Activated CD4-positive, alpha-beta memory T cell treated with anti-CD3 and anti-CD28 coated beads, Interleukin-2, amount 10 ng/mL, durations not matched to agents 7 days and 5 days (primary cell): ENCODE results near the gene VWA3A. TPM values are rescaled to one million over a fixed set of nuclear protein-coding genes. Genes with fewer than 3 reads are reported as not detected.
A peak's percentile ranks its signal among the peaks of the same experiment; 100 is the strongest.
"Not testable (repeated sequence)": the region's sequence is repeated elsewhere in the genome, so short reads cannot be mapped to it uniquely, and the experiment has no call there.

Experiments used
- CTCF ChIA-PET: fragments of 350-600 bp; sonication (Branson Sonifier 250); formaldehyde crosslinking; loops from one replicate; lab custom pipeline; 2021; ENCODE audit warnings: antibody characterized with exemption, inconsistent platforms; lab: Charles Lee
- POLR2A ChIA-PET: fragments of 350-600 bp; sonication (Branson Sonifier 250); formaldehyde crosslinking; loops from one replicate; lab custom pipeline; 2021; ENCODE audit warnings: antibody characterized with exemption; lab: Charles Lee
- DNase-seq: peaks from one replicate; pipeline ENCODE4 v3.0.0-alpha.2; 2020
- H3K27ac Mint-ChIP-seq: one replicate; pipeline ENCODE4 v1.8.0; 2021; ENCODE audit warnings: mild to moderate bottlenecking, mixed read lengths
- H3K27me3 Mint-ChIP-seq: one replicate; pipeline ENCODE4 v1.8.0; 2021; ENCODE audit warnings: mixed read lengths
- H3K36me3 Mint-ChIP-seq: one replicate; pipeline ENCODE4 v1.8.0; 2021; ENCODE audit warnings: low read depth, mixed read lengths
- H3K4me1 Mint-ChIP-seq: one replicate; pipeline ENCODE4 v1.8.0; 2021; ENCODE audit warnings: mixed read lengths
- H3K4me3 Mint-ChIP-seq: one replicate; pipeline ENCODE4 v1.8.0; 2021; ENCODE audit warnings: mild to moderate bottlenecking, mixed read lengths
- H3K9me3 Mint-ChIP-seq: one replicate; pipeline ENCODE4 v1.8.0; 2021; ENCODE audit warnings: mixed read lengths
- total RNA-seq, 2 experiments: library from RNA; stranded (reverse); gene quantifications; one replicate each; pipeline ENCODE4 v1.2.3, GENCODE V29; 2021

Gene VWA3A
- total RNA-seq, 2 experiments from 2014 or later = 0.18 TPM; not detected in 1

- no peaks in the 10 kb centered on the region for H3K9me3 Mint-ChIP-seq
- ChIA-PET POLR2A (interaction anchor here (0.7 to 5.8 kb wide), 15 partner anchors 11 to 1292 kb away, joined by 3 to 71 read pairs (median 6); partner anchors contain the start of genes DCUN1D3, EEF2K, MOSMO and POLR3E), CTCF (interaction anchor here (1.3 to 14.1 kb wide), 4 partner anchors 12 to 126 kb away, joined by 3 to 183 read pairs (median 8); partner anchors contain the start of genes EEF2K and POLR3E)
- peaks cover 1% of the 10 kb centered on the region for H3K27me3 Mint-ChIP-seq
- H3K36me3 Mint-ChIP-seq = peaks cover 12% of the 10 kb centered on the region
- peaks cover 62% of the 10 kb centered on the region for H3K4me1 Mint-ChIP-seq
- peak overlapping the region; percentile 99 for H3K27ac Mint-ChIP-seq
- H3K4me3 Mint-ChIP-seq = peak overlapping the region; percentile 87
- peak; percentile 87 for DNase-seq
These were observed 100.1 kb downstream of the VWA3A start for GRCh38 chr16:22192261-22193062.

GRCh38 chr16:22193063-22193411, 100.7 kb downstream of the VWA3A start:
- Mint-ChIP-seq H3K36me3 (peaks cover 12% of the 10 kb centered on the region), H3K4me1 (peaks cover 62% of the 10 kb centered on the region), H3K27me3 (peaks cover 1% of the 10 kb centered on the region), H3K27ac (peak overlapping the region; percentile 99), H3K4me3 (no peak overlapping the region), H3K9me3 (no peaks in the 10 kb centered on the region)
- DNase-seq = no peak
- ChIA-PET POLR2A (interaction anchor here (1.7 to 5.8 kb wide), 5 partner anchors 14 to 184 kb away, joined by 8 to 71 read pairs (median 40); partner anchors contain the start of genes EEF2K, MOSMO and POLR3E), CTCF (interaction anchor here (14.1 kb wide), 1 partner anchor 105 kb away, joined by 183 read pairs; the partner anchor contains the start of gene POLR3E)

GRCh38 chr16:22194707-22195444, 102.5 kb downstream of the VWA3A start:
- peaks cover 51% of the 10 kb centered on the region for H3K4me1 Mint-ChIP-seq
- H3K4me3 Mint-ChIP-seq = peak overlapping the region; percentile 82
- peaks cover 12% of the 10 kb centered on the region for H3K36me3 Mint-ChIP-seq
- DNase-seq = no peak
- H3K9me3 Mint-ChIP-seq = no peaks in the 10 kb centered on the region
- peaks cover 1% of the 10 kb centered on the region for H3K27me3 Mint-ChIP-seq
- H3K27ac Mint-ChIP-seq = peak overlapping the region; percentile 86
- POLR2A ChIA-PET = interaction anchor here (1.1 to 2.3 kb wide), 3 partner anchors 12 to 103 kb away, joined by 3 to 14 read pairs (median 3); partner anchors contain the start of genes EEF2K and POLR3E
- CTCF ChIA-PET = interaction anchor here (0.6 to 14.1 kb wide), 5 partner anchors 10 to 164 kb away, joined by 3 to 183 read pairs (median 10); partner anchors contain the start of genes EEF2K and POLR3E

- ChIA-PET CTCF (interaction anchor here (0.6 to 14.1 kb wide), 5 partner anchors 10 to 163 kb away, joined by 3 to 183 read pairs (median 10); partner anchors contain the start of genes EEF2K and POLR3E), POLR2A (interaction anchor here (1.1 to 2.3 kb wide), 3 partner anchors 11 to 102 kb away, joined by 3 to 14 read pairs (median 3); partner anchors contain the start of genes EEF2K and POLR3E)
- peaks cover 50% of the 10 kb centered on the region for H3K4me1 Mint-ChIP-seq
- peak overlapping the region; percentile 86 for H3K27ac Mint-ChIP-seq
- H3K9me3 Mint-ChIP-seq = no peaks in the 10 kb centered on the region
- peaks cover 1% of the 10 kb centered on the region for H3K27me3 Mint-ChIP-seq
- peak overlapping the region; percentile 82 for H3K4me3 Mint-ChIP-seq
- H3K36me3 Mint-ChIP-seq = peaks cover 12% of the 10 kb centered on the region
- DNase-seq = no peak
These were observed 103.0 kb downstream of the VWA3A start for GRCh38 chr16:22195445-22195694.

- Mint-ChIP-seq H3K27me3 (peaks cover 1% of the 10 kb centered on the region), H3K4me1 (peaks cover 50% of the 10 kb centered on the region), H3K4me3 (peak overlapping the region; percentile 82), H3K27ac (peak overlapping the region; percentile 86), H3K9me3 (no peaks in the 10 kb centered on the region), H3K36me3 (peaks cover 12% of the 10 kb centered on the region)
- CTCF ChIA-PET = interaction anchor here (0.9 to 14.1 kb wide), 5 partner anchors 9 to 110 kb away, joined by 3 to 183 read pairs (median 10); partner anchors contain the start of genes EEF2K and POLR3E
- POLR2A ChIA-PET = interaction anchor here (0.6 to 2.3 kb wide), 9 partner anchors 10 to 1325 kb away, joined by 3 to 14 read pairs (median 3); partner anchors contain the start of genes EEF2K and POLR3E
- DNase-seq = peak; percentile 94
These were observed 103.6 kb downstream of the VWA3A start for GRCh38 chr16:22195695-22196558.

- ChIA-PET POLR2A (interaction anchor here (0.6 to 2.3 kb wide), 8 partner anchors 10 to 1326 kb away, joined by 3 to 14 read pairs (median 4); partner anchors contain the start of genes EEF2K and POLR3E), CTCF (interaction anchor here (0.9 to 14.1 kb wide), 5 partner anchors 8 to 109 kb away, joined by 4 to 183 read pairs (median 10); partner anchors contain the start of genes EEF2K and POLR3E)
- H3K9me3 Mint-ChIP-seq, H3K27me3 Mint-ChIP-seq, DNase-seq, H3K27ac Mint-ChIP-seq: not testable (repeated sequence)
- Mint-ChIP-seq H3K36me3 (peaks cover 12% of the 10 kb centered on the region), H3K4me1 (peaks cover 50% of the 10 kb centered on the region), H3K4me3 (peak overlapping the region; percentile 82)
These were observed 104.3 kb downstream of the VWA3A start for GRCh38 chr16:22196559-22197168.

GRCh38 chr16:22198547-22199293, 106.4 kb downstream of the VWA3A start:
- Mint-ChIP-seq H3K4me3 (no peak overlapping the region), H3K27me3 (peaks cover 1% of the 10 kb centered on the region), H3K9me3 (no peaks in the 10 kb centered on the region), H3K36me3 (peaks cover 9% of the 10 kb centered on the region), H3K4me1 (peaks cover 35% of the 10 kb centered on the region), H3K27ac (peak overlapping the region; percentile 35)
- no peak for DNase-seq
- CTCF ChIA-PET = interaction anchor here (1.3 to 14.1 kb wide), 2 partner anchors 8 to 99 kb away, joined by 4 to 183 read pairs; partner anchors contain the start of genes EEF2K and POLR3E
- POLR2A ChIA-PET = interaction anchor here (0.7 to 2.1 kb wide), 3 partner anchors 8 to 98 kb away, joined by 3 to 6 read pairs (median 5); partner anchors contain the start of gene POLR3E

- no peak for DNase-seq
- H3K4me3 Mint-ChIP-seq = no peak overlapping the region
- no peaks in the 10 kb centered on the region for H3K27me3 Mint-ChIP-seq
- H3K36me3 Mint-ChIP-seq = no peaks in the 10 kb centered on the region
- ChIA-PET CTCF (interaction anchor here (7.5 kb wide), 1 partner anchor 95 kb away, joined by 81 read pairs; the partner anchor contains the start of gene POLR3E), POLR2A (interaction anchor here (1.2 kb wide), 1 partner anchor 11 kb away, joined by 3 read pairs; no protein-coding TSS in a partner anchor)
- H3K4me1 Mint-ChIP-seq = peaks cover 22% of the 10 kb centered on the region
- no peaks in the 10 kb centered on the region for H3K9me3 Mint-ChIP-seq
- H3K27ac Mint-ChIP-seq = no peak overlapping the region
These were observed 109.9 kb downstream of the VWA3A start for GRCh38 chr16:22202261-22202637.

GRCh38 chr16:22203091-22203490, 110.8 kb downstream of the VWA3A start:
- Mint-ChIP-seq H3K9me3 (no peaks in the 10 kb centered on the region), H3K4me1 (peaks cover 29% of the 10 kb centered on the region), H3K27me3 (no peaks in the 10 kb centered on the region), H3K4me3 (no peak overlapping the region), H3K36me3 (no peaks in the 10 kb centered on the region), H3K27ac (no peak overlapping the region)
- DNase-seq = no peak
- ChIA-PET POLR2A (interaction anchor here (1.3 kb wide), 1 partner anchor 12 kb away, joined by 6 read pairs; no protein-coding TSS in a partner anchor), CTCF (interaction anchor here (0.6 to 7.5 kb wide), 5 partner anchors 13 to 97 kb away, joined by 3 to 81 read pairs (median 4); partner anchors contain the start of gene POLR3E)

GRCh38 chr16:22204091-22204655, 111.8 kb downstream of the VWA3A start:
- Mint-ChIP-seq H3K9me3 (no peaks in the 10 kb centered on the region), H3K4me3 (no peak overlapping the region), H3K27ac (no peak overlapping the region), H3K4me1 (peaks cover 28% of the 10 kb centered on the region), H3K36me3 (peaks cover 2% of the 10 kb centered on the region), H3K27me3 (no peaks in the 10 kb centered on the region)
- POLR2A ChIA-PET = interaction anchor here (1.3 to 4.9 kb wide), 3 partner anchors 12 to 94 kb away, joined by 6 to 49 read pairs (median 48); partner anchors contain the start of gene POLR3E
- DNase-seq = no peak
- CTCF ChIA-PET = interaction anchor here (0.7 to 7.5 kb wide), 8 partner anchors 9 to 124 kb away, joined by 3 to 81 read pairs (median 6); partner anchors contain the start of gene POLR3E
